IPS-11a (cell line): Measurements from ENCODE around the gene CKAP5.

Source experiments
- H3K4me3 ChIP-seq: one replicate; pipeline ENCODE4 v1.5.1; 2013; ENCODE audit warnings: low read depth, low read length, control low read depth

The CKAP5 gene

DNA sequence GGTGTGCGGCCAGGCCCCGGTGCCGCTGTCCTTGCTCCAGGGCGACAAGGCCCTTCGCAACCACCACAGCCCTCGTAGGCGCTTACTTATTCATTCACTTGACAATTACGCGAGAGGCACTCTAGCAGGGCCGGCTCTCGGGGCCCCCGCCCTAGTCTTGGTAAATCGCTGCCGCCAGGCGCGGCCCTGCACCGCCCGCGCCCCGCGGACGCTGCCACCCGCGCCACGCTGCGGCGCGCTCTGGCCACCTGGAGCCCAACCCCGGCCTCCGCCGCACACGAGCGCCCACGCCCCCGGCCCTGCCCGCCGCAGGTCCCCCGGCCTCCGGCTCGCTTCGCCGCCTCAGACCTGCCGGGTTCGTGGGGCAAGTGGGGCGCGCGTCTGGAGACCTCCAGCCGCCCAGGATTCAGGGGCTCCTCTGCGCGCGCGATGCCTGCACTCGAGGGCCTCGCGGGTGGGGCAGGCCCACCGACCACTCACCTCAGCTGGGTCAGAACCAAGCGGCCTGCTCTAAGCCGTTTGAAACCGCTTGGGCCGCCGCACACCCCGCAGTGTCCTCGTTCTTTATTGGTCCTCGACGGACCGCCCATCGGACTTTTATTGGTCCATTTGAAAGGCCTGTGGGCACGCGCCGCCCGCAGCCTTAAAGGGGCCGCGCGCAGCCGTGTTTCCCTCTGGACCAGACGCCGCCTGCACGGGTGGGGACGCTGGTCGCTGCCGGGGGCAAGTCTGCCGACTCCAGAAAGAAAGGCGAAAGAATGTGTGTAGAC lies at the start of gene CKAP5:
TSS of gene CKAP5 (minus strand) at position 541 of the 770 bp plus-strand sequence. CDS start 25,049 bp downstream, outside the sequence.
- H3K4me3 ChIP-seq: peak within 1 kb of the TSS; percentile 82

DNA sequence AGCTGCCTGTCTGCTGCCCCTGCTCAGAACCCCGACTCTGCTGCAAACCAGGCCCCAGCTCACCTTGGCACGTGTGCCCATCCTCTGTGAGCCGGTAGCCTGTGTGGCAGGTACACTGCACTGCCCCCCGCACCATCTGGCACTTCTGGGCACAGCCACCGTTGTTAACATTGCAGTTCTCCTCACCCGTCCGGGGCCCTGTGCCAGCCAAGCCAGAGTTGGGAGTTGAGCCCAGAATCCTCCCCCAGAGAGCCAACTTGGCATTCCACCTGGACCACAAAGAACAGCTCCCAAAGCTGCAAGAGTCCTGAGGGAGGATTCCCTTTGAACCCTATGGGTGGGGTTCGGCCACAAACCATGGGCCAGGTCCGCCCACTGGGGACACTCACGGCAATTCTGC lies 49.7 kb upstream of the CKAP5 start:
- H3K4me3 ChIP-seq: no peak overlapping the region

DNA sequence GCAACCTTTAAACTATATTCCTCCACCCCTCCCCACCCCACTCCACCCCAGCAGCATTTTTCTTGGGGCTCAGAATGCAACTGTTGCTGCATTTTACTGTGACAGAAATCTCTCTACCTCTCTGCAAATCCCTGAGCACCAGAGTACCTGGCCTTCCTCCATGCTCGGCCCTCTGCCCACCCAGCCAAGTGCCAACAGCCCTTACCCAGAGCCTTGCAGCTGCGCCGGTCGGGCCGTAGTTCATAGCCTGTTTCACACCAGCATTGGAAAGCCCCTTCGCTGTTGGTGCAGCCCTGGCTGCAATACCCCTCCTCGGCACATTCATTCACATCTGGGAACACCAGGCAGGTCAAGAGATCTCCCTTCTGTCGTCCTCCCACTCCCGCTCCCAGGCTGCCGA lies 48.9 kb upstream of the CKAP5 start:
- H3K4me3 ChIP-seq: no peak overlapping the region

DNA sequence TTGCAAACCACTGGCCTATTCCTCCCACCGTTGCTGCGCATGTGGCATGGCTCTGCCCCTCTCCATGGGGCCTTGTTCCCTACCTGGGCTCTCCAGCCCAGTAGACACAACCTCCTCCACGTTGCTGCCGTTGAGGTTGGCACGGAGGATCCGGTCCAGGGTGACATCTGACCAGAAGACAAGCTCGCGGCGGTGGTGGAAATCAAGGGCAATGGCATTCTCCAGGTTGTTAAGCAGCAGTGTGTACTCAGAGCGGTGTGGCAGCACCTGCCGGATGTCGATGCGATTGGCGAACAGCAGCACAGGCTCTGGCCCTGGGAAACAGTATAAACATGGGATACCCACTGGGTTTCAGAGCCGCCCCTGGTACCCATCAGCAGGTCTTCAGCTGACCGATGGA lies 48.4 kb upstream of the CKAP5 start:
- no peak overlapping the region for H3K4me3 ChIP-seq

DNA sequence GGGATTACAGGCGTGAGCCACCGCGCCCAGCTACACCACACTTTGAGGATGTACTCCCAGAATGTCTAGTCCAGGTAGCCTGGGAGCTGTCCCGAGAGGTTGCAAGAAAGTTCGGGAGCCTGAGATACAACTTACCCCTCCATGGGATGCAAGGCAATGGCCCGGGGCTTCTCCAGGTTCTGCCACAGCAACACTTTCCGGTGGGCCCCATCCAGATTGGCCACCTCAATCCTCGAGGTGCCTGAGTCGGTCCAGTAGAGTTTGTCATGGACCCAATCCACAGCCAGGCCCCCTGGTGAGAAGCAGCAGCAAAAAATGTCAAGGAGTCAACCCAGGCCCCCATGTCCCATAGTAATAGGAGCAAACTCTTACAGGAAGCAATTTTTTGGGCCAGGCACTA lies 46.8 kb upstream of the CKAP5 start:
- no peak overlapping the region for H3K4me3 ChIP-seq

DNA sequence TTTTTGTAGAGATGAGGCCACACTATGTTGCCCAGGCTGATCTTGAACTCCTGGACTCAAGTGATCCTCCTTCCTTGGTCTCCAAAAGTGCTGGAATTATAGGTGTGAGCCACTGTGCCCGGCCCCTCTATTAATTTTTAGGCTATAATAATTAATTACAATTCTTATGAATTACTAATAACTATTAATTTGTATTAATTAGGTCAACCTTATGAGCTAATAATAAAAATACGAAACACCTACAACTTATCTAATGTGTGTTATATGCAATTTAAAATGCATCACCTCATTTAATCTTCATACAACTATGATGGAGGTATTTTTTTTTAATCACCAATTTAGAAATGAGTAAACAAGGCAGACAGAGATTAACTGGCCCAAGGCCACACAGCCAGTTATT lies 46.0 kb upstream of the CKAP5 start:
- no peak overlapping the region for H3K4me3 ChIP-seq

DNA sequence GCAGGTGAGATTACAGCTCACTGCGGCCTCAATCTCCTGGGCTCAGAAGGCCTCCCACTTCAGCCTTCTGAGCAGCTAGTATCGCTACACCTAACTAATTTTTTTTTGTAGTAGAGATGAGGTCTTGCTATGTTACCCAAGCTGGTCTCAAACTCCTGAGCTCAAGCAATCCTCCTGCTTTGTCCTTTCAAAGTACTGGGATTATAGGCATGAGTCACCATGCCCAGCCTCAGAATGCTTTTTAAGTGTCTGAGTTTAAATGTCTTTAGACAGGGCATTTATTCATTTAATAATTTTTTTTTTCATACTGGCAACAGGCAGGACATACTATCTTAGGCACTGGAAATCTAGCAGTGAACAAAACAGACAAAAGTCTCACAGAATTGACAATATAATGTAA lies 44.6 kb upstream of the CKAP5 start:
- no peak overlapping the region for H3K4me3 ChIP-seq

DNA sequence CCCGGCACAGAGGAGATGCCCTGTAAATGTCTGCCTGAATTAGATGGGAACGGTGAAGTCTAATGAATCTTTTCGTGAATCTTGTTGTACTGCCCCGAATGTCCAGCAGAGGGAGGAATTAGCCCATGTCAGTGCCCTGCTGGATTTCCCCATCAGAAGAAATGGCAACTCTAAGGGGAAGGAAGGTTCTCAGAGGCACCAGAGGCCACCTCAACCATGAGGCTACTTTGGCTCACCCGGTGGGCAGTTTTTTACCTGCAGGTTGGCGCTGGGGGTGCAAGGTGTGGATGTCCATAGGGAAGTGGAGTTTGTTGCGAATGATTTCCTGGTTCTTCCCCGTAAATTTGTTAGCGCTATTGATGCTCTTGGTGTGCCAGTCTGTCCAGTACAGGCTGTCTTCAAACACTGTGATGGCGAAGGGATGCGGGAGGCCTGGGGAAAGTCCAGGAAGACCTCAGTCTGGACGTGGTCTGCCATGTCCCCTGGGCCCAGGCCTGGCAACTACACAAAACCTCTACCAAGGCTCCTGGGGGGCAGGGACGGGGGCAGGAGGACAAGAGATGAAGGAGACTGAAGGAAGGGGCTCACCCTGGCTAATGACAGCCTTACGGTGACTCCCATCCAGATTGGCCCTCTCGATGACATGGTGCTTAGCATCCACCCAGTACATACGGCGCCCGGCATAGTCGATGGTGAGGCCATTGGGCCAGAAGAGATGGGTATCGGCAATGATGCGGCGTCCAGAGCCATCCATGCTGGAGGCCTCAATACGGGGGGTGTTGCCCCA lies 43.8 kb upstream of the CKAP5 start:
- no peak overlapping the region for H3K4me3 ChIP-seq

DNA sequence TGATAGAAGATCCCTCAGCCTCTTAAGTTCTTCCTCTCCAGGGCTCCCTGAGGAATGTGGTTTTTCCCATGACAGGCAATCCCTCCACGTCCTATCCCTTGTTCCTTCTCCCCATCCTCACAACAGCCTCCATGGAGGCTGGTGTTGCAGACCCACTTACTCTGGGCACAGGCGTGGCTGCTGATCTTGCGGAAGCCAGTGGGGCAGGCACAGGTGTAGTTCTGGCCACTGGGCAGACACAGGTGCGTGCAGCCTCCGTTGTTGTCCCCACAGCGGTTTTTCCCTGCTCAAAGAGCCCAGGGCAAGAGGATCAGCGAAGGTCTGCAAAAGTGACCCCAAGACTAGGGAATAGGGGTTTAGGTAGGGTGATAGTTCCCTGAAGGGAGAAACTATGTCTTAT lies 43.2 kb upstream of the CKAP5 start:
- no peak overlapping the region for H3K4me3 ChIP-seq

DNA sequence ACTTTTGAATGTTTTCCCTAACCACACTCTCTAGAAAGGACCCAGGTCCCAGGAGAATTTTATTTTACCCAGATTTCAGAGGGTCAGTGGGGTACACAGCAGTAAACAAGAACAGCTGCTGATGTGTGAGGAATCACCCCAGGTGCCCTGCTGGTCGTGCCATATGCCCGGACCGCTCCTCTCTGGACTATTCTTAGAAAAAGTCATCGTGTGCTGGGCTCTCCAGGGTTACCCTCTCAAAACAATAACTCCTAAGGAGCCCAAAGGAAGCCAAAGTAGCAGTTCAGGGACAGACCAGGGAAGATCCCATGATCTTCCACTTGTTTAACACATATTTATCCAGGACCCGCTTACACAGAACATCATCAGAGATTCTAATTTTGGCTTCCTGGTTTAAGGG lies 42.6 kb upstream of the CKAP5 start:
- H3K4me3 ChIP-seq: no peak overlapping the region

DNA sequence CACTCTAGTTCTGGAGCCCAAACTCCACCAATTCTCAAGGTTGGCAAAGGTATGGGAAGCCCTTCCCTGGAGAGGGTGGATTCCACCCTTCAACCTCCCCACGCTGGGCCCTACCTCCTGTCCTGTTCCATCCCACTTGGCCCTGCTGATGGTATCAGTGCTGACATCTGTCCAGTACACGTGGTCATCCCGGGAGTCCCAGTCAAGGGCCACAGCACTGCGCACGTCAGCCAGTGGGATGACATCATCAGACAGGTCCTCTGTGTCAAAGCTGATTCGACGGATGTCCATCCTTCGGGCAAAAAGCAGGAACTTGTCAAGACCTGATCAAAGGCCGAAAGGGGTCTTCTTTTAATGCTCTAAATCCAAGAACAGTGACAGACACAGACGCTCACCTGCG lies 40.1 kb upstream of the CKAP5 start:
- H3K4me3 ChIP-seq: no peak overlapping the region

DNA sequence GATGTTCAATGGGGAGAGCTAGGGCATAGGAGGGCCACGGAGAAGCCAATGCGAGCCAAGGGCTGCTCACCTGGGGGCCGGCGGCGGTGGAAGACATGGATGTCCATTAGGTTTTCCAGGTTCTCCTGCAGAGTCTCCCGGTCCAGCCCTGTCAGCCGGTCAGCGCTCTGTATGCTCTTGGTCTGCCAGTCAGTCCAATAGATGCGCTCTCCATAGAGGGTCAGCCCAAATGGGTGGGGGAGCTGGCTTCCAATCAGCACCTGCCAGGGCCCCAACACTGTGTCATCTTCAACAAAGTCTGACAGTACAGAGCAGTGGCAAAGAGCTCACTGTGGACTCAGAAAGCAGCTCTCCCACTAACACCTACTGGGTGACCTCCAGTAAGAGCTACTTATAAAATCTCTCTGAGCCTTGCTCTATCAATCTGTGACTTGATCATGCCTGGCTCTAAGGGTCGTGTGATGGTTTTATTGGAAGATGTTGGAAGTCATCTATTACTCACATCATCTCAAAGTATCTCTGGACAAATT lies 33.0 kb upstream of the CKAP5 start:
- H3K4me3 ChIP-seq: no peak overlapping the region

DNA sequence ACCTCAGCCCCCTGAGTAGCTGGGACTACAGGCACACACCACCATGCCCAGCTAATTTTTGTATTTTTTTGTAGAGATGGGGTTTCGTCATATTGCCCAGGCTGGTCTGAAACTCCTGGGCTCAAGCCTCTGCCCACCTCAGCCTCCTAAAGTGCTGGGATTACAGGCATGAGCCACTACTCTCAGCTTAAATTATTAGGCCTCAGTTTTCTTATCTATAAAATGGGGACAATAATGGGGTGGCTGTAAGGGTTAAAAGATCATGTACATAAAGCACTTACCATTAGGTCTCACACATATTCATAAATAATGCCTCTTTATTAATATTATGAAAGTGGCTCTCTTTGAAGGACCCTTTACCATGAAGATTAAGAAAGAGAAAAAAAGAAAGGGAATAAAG lies 31.5 kb upstream of the CKAP5 start:
- no peak overlapping the region for H3K4me3 ChIP-seq

DNA sequence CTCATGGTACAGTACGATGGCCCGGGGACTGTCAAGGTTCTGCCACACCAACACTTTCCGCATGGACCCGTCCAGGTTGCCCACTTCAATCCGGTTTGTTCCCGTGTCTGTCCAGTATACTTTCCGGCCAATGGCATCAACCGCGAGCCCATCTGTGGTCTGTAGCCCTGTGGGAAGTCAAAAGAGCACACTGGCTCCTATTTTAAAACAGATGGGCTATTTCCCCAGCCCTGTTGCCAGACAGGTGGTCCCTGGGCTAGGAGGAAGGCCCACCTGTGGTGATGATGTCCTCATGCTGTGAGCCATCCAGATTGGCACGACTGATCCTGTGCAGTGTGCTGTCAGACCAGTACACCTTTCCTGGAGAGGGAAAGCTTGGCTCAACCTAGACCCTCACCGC lies 30.4 kb upstream of the CKAP5 start:
- no peak overlapping the region for H3K4me3 ChIP-seq

DNA sequence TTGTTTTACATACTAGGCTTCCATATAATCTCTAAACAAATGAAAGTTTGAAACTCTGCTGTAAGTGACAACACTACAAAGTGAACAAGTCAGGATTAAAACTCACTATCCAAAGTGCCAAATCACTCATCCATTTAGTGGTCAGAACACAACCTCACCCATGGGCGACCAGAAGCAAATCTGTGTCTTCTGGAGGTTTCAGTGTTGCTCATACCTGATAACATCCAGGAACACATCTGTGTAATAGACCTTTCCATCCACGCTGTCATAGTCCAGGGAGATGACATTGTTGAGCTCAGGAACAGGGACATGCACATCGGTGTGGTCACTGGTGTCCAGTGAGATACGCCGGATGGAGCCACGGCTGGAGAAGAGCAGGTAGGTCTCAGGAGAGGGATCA lies 28.5 kb upstream of the CKAP5 start:
- no peak overlapping the region for H3K4me3 ChIP-seq

DNA sequence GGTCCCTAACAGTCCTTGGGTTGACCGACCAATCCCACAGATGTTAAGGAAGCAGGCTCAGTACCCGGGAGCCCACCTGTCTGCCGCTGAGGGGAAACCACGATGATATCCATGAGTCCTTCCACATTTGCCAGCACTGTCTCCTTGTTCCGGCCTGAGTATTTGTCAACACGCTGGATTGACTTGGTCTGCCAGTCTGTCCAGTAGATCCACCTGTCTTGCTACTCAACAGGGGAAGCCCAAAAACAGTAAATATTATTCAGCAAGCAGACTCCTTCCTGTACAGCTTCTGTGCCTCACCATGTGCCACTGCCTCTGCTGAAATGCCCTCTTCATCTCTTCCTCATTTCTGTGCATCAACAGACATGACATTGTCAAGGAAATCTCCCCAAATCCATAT lies 22.8 kb upstream of the CKAP5 start:
- H3K4me3 ChIP-seq: no peak overlapping the region

DNA sequence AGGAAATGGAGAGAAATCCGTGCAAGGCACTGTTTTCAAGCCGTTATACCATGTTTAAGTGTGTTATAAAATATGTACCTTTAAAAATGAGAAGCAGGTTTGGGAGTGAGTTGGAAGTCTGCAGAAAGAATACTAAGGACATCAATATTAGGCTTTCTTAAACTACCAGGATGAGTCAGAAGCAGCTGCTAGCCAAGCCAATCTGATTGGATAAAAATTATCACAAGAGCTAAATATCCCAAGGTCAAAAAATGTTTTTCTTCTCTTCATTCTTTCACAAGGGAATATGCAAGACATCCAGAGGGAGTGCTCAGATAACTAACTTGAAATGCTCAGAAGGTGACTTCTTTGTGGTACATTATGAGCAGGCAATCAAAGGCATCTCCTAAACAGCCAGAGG lies 19.3 kb upstream of the CKAP5 start:
- H3K4me3 ChIP-seq: no peak overlapping the region

DNA sequence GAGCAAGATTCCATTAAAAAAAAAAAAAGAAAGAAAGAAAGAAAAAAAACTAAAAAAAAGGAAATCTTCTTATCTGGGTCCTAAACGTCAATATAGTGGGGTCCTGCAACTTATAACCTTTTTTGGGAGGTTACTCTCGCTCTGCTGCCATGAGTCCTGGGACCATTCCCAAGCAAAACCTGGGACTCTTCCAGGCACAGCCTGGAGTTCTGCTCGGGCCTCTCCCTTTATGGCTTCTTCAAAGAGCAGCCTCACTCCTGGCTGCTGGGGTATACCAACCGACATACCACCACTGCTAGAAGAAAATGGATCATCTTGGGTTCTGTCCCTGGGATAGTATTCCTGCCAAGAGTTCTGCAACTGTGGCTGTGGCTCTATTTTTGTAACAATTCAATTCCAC lies 14.1 kb upstream of the CKAP5 start:
- H3K4me3 ChIP-seq: no peak overlapping the region

DNA sequence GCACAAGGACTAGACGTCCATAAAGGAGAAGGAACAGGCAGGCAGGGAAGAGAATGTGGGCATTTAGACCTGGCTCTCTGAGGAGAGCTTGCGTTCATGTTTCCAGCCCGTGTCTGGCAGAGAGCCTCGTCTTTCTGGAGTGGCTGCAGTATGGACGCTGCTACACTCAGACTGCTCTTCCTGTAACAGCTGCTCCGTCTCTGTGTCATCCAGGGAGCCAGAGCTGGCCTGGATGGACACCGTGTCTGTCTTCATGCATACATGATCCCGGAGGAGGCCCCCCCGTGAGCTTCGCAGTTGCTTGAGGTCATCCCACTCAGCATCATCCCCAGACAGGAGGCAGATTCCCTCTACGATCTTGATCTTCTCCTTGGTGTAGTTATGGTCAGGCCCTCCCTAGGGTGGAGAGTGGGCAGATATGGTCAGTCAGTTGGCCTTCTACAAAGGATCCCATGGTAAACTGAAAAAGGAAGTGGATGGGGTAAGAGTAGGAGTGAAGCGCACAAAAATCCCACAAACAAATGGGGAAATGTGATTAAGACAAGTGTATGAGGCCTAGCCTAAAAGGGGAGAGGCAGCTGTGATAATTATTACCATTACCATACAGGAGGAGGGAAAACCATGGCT lies 13.0 kb upstream of the CKAP5 start:
- no peak overlapping the region for H3K4me3 ChIP-seq

DNA sequence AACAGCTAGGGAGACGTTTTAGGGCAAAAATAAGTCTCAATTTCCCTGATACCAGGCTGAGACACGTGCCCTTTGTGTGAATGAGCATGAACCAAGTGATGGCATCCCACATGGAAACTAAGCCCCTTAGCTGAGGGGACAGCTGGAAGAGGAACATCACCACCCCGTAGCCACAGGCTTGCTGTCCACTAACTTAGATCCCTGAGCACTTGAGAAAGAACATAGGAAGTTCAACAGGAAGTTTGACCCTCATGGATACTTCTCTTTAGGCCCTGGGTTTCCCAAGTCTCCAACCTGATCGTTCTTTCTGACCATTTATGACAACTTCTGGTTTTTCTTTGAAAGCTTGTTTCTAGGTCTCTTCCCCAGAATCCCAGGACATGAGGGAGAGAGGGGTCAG lies 11.6 kb upstream of the CKAP5 start:
- no peak overlapping the region for H3K4me3 ChIP-seq

DNA sequence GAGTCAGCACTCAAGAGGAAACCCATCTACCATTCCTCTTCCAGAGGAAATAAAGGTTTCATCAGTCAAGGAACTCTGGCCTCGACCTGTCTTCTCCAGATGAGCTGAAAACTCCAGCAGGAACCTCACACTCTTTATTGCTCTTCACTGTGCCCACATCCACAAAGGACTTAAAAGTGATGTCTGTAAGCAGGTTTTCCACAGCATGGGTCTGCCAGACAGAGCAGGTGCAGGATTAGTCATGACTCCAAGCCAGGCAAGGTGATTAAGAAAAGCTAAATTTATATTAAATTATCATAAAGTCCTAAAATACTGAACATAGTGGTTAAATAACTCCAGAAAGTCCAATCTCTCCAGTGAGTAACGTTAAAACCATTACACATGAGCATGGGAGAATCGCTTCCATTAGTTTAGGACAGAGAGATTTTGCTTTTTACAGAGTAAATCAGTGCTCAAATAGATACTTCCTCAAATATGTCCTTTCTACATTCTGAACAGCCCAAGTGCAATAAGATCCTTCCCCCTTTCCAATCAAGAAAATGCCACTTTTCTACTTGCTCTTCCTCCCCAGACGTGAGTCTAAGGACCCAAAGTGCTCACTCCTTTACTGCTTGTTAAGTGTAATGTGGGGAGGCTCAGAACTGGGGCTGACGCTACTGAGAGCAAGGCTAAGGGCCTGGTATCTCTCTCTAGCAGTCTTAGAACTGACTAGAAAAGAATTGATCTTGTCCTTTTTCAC lies 10.7 kb upstream of the CKAP5 start:
- H3K4me3 ChIP-seq: no peak overlapping the region
